Keratinocyte (primary cell): Measurements from ENCODE around the gene TBC1D28. TPM values are rescaled to one million over a fixed set of nuclear protein-coding genes. Genes with fewer than 3 reads are reported as not detected.
"Not testable (repeated sequence)": the region's sequence is repeated elsewhere in the genome, so short reads cannot be mapped to it uniquely, and the experiment has no call there.

Experiments used
- DNase-seq: peaks from one replicate; pipeline ENCODE4 v3.0.0-alpha.2; 2011; ENCODE audit warnings: low read depth, missing footprints, low spot score
- FAIRE-seq: peaks from 2 replicates; lab custom pipeline; 2011; peaks lifted over from hg19 to GRCh38; lab: Jason Lieb, UNC
- H2AFZ ChIP-seq: 2 replicates; pipeline ENCODE4 v1.6.0; 2012; ENCODE audit warnings: low read length, control low read depth, inconsistent platforms; ENCODE audit not compliant: control insufficient read depth
- H3K27ac ChIP-seq: 2 replicates; pipeline ENCODE4 v1.5.1; 2011; ENCODE audit warnings: low read length; ENCODE audit not compliant: control insufficient read depth, insufficient read depth
- H3K27me3 ChIP-seq: 3 replicates; pipeline ENCODE4 v1.6.0; 2011; ENCODE audit warnings: low read length; ENCODE audit not compliant: control insufficient read depth, insufficient read depth; ENCODE audit errors: extremely low read depth
- H3K36me3 ChIP-seq, 2 experiments: 2 replicates in 1 of 2; 3 replicates in 1 of 2; pipeline ENCODE4 v1.5.1; 2011; ENCODE audit warnings: low read length in 2 of 2, mild to moderate bottlenecking in 1 of 2; ENCODE audit not compliant: control insufficient read depth in 2 of 2, insufficient read depth in 2 of 2; ENCODE audit errors: extremely low read depth in 1 of 2
- H3K4me1 ChIP-seq: 3 replicates; pipeline ENCODE4 v1.5.1; 2011; ENCODE audit warnings: low read length; ENCODE audit not compliant: control insufficient read depth, insufficient read depth; ENCODE audit errors: extremely low read depth
- H3K4me2 ChIP-seq: 3 replicates; pipeline ENCODE4 v1.6.0; 2011; ENCODE audit warnings: low read depth, low read length; ENCODE audit not compliant: control insufficient read depth, insufficient read depth; ENCODE audit errors: extremely low read depth
- H3K4me3 ChIP-seq, 3 experiments: fragments of 200-600 bp in 1 of 3; sonication (generic) in 1 of 3; 2 replicates in 2 of 3; 3 replicates in 1 of 3; pipeline ENCODE4 v1.5.1; 2011 to 2016; ENCODE audit warnings: low read length in 3 of 3, mild to moderate bottlenecking in 3 of 3, control low read depth in 2 of 3, inconsistent platforms in 1 of 3, low read depth in 1 of 3, mixed read lengths in 1 of 3, mixed run types in 1 of 3, moderate library complexity in 1 of 3; ENCODE audit not compliant: control insufficient read depth in 2 of 3, insufficient read depth in 2 of 3; ENCODE audit errors: extremely low read depth in 1 of 3
- H3K79me2 ChIP-seq: 2 replicates; pipeline ENCODE4 v1.6.0; 2012; ENCODE audit warnings: low read length; ENCODE audit not compliant: control insufficient read depth, insufficient read depth
- H3K9ac ChIP-seq: 3 replicates; pipeline ENCODE4 v1.6.0; 2011; ENCODE audit warnings: low read length; ENCODE audit not compliant: control insufficient read depth, insufficient read depth; ENCODE audit errors: extremely low read depth
- H3K9me1 ChIP-seq: 3 replicates; pipeline ENCODE4 v1.6.0; 2011; ENCODE audit warnings: low read length; ENCODE audit not compliant: control insufficient read depth, insufficient read depth; ENCODE audit errors: extremely low read depth
- H3K9me3 ChIP-seq: 2 replicates; pipeline ENCODE4 v1.5.1; 2012; ENCODE audit warnings: low read depth, low read length; ENCODE audit not compliant: control insufficient read depth
- H4K20me1 ChIP-seq: 3 replicates; pipeline ENCODE4 v1.6.0; 2011; ENCODE audit warnings: low read length; ENCODE audit not compliant: control insufficient read depth, insufficient read depth; ENCODE audit errors: extremely low read depth
- EZH2 ChIP-seq: IDR thresholded peaks from one replicate; pipeline ENCODE4 v1.6.1; 2012; ENCODE audit warnings: inconsistent platforms, mild to moderate bottlenecking, low read length, moderate library complexity
- dilution Hi-C: fragments of 300-500 bp; cut with MboI; formaldehyde crosslinking; loops from one replicate; pipeline ENCODE4 v1.7.0; 2020; ENCODE audit warnings: low sequenced_read_pairs; ENCODE audit not compliant: extremely low pct_ligation_motif_present
- polyA plus RNA-seq, 5 experiments: library from polyadenylated mRNA; depleted of rRNA in 3 of 5; stranded (reverse) in 3 of 5; stranded (forward) in 1 of 5; unstranded in 1 of 5; fragments of >200 nt; gene quantifications; 1 replicate in 1 of 5; 2 replicates in 3 of 5; 3 replicates in 1 of 5; pipeline versions ENCODE4 v1.2.1 to v1.2.3, GENCODE V29; 2011 to 2012; ENCODE audit warnings: missing spikeins in 2 of 5, low read depth in 1 of 5, low replicate concordance in 1 of 5
- TF ChIP-seq, protein P1 (sequence below), 3 experiments: IDR thresholded peaks in 1 of 3; conservative IDR thresholded peaks in 1 of 3; optimal IDR thresholded peaks in 1 of 3; 2 replicates in 2 of 3; 3 replicates in 1 of 3; pipeline versions ENCODE3 to v1.5.1; 2011; ENCODE audit warnings: low read length in 3 of 3, mild to moderate bottlenecking in 3 of 3, moderate library complexity in 2 of 3, control low read depth in 1 of 3, inconsistent platforms in 1 of 3; ENCODE audit not compliant: insufficient read depth in 2 of 3; ENCODE audit errors: extremely low read depth in 1 of 3

The TBC1D28 gene
- polyA plus RNA-seq, 1 donor (not counting 4 experiments of a cell fraction or from before 2014, with no cell fraction given): not detected

- H3K79me2 ChIP-seq, H3K9me3 ChIP-seq, H3K4me1 ChIP-seq, H3K4me2 ChIP-seq, H3K4me3 ChIP-seq, H3K27me3 ChIP-seq, dilution Hi-C loops, H4K20me1 ChIP-seq, H3K36me3 ChIP-seq, DNase-seq, H3K9ac ChIP-seq, H3K9me1 ChIP-seq, H3K27ac ChIP-seq, FAIRE-seq, H2AFZ ChIP-seq: not testable (repeated sequence)
Observed at GRCh38 chr17:18635773-18636172, 8.4 kb downstream of the TBC1D28 start.

GRCh38 chr17:18634550-18635263 is 9.5 kb downstream of the TBC1D28 start:
- H3K36me3 ChIP-seq, H3K79me2 ChIP-seq, H3K27ac ChIP-seq, H3K9me3 ChIP-seq, H2AFZ ChIP-seq, H4K20me1 ChIP-seq, H3K4me2 ChIP-seq, dilution Hi-C loops, H3K9ac ChIP-seq, FAIRE-seq, H3K9me1 ChIP-seq, H3K4me3 ChIP-seq, H3K4me1 ChIP-seq, DNase-seq, H3K27me3 ChIP-seq: not testable (repeated sequence)

GRCh38 chr17:18626152-18626870 is 17.9 kb downstream of the TBC1D28 start:
- no peaks in the 10 kb centered on the region for H3K9me3 ChIP-seq
- TF ChIP-seq, protein P1, sequence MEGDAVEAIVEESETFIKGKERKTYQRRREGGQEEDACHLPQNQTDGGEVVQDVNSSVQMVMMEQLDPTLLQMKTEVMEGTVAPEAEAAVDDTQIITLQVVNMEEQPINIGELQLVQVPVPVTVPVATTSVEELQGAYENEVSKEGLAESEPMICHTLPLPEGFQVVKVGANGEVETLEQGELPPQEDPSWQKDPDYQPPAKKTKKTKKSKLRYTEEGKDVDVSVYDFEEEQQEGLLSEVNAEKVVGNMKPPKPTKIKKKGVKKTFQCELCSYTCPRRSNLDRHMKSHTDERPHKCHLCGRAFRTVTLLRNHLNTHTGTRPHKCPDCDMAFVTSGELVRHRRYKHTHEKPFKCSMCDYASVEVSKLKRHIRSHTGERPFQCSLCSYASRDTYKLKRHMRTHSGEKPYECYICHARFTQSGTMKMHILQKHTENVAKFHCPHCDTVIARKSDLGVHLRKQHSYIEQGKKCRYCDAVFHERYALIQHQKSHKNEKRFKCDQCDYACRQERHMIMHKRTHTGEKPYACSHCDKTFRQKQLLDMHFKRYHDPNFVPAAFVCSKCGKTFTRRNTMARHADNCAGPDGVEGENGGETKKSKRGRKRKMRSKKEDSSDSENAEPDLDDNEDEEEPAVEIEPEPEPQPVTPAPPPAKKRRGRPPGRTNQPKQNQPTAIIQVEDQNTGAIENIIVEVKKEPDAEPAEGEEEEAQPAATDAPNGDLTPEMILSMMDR (optimal IDR thresholded peaks at IDR 0.05 in 1 of 3, IDR thresholded peaks at IDR 0.05 in 1 of 3, conservative IDR thresholded peaks at IDR 0.05 in 1 of 3; ENCODE audit: extremely low read depth in 1 of 3, insufficient read depth in 2 of 3, low read length in 3 of 3): no peak
- TF ChIP-seq EZH2: no peak
- H3K9me1 ChIP-seq: no peaks in the 10 kb centered on the region
- no peak for FAIRE-seq
- H3K4me2 ChIP-seq: no peak overlapping the region
- no peaks in the 10 kb centered on the region for H3K27me3 ChIP-seq
- H2AFZ ChIP-seq: peak overlapping the region; percentile 38
- H4K20me1 ChIP-seq: no peaks in the 10 kb centered on the region
- no peak overlapping the region for H3K9ac ChIP-seq
- DNase-seq: no peak
- H3K27ac ChIP-seq: no peak overlapping the region
- H3K4me3 ChIP-seq: no peak overlapping the region
- no peaks in the 10 kb centered on the region for H3K79me2 ChIP-seq
- H3K4me1 ChIP-seq: no peaks in the 10 kb centered on the region
- H3K36me3 ChIP-seq: no peaks in the 10 kb centered on the region
- dilution Hi-C loops: no loop called here
